BLaER1 treated with 17β-estradiol and CSF1 and Interleukin-3, amounts not matched to agents 10 nM and 100 nM (cell line): Measurements from ENCODE around the gene GNB1L.

Source experiments
- H3K27ac ChIP-seq, 11 experiments: shearing (Covaris generic); formaldehyde crosslinking; 2 replicates each; pipeline ENCODE4 v1.8.1; 2022
- H3K27me3 ChIP-seq, 11 experiments: shearing (Covaris generic); formaldehyde crosslinking; 2 replicates each; pipeline ENCODE4 v1.8.1; 2022
- H3K36me3 ChIP-seq, 11 experiments: shearing (Covaris generic); formaldehyde crosslinking; 2 replicates each; pipeline ENCODE4 v1.8.1; 2022
- H3K4me1 ChIP-seq, 10 experiments: shearing (Covaris generic); formaldehyde crosslinking; 2 replicates each; pipeline ENCODE4 v1.8.1; 2022
- H3K4me2 ChIP-seq, 11 experiments: shearing (Covaris generic); formaldehyde crosslinking; 2 replicates each; pipeline ENCODE4 v1.8.1; 2022
- H3K4me3 ChIP-seq, 10 experiments: shearing (Covaris generic); formaldehyde crosslinking; 2 replicates each; pipeline ENCODE4 v1.8.1; 2022
- H3K9ac ChIP-seq, 11 experiments: shearing (Covaris generic); formaldehyde crosslinking; 2 replicates each; pipeline ENCODE4 v1.8.1; 2022
- H3K9me3 ChIP-seq, 11 experiments: shearing (Covaris generic); formaldehyde crosslinking; replicated peaks in 1 of 11; 2 replicates each; pipeline ENCODE4 v1.8.1; 2022
- H4K20me1 ChIP-seq, 11 experiments: shearing (Covaris generic); formaldehyde crosslinking; 2 replicates each; pipeline ENCODE4 v1.8.1; 2022
- Cebpa-rat ChIP-seq, 11 experiments: shearing (Covaris generic); IDR thresholded peaks; 2 replicates each; pipeline ENCODE4 v1.8.1; 2022

Gene GNB1L

DNA sequence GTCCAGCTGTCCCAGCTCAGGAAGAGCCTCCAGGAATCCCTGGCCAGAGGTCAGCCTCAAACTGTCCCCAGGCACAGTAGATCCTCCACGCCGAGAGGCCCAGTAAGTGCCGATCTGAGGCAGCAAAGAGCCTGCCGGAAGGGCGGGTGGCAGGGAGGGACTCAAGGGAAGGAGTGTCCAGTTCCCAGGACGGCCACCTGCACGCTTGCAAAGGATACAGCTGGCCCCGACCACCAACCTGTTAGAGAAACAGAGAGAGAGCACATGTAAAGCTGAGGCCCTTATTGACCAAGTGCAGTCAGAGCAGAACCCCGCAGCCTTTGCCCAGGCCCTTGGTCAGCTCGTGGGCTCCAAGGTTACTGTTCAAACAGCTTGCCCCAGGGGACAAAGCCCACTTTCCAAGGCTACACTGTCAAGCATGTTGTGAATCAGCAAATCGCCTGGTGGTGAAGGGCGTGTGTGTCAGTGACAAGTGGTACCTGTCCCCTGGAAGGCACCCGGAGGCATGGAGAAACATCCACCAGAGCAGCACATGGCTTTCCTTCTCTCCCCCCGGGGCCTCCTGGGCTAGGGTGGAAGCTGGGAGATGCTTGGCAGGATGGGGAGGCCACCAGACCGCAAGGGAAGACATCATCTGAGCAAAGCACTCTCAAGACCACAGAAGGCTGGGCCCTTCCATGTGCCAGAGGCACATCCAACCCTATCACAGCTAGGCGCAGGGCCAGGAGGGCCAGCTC lies 44.3 kb upstream of the GNB1L start:
- H3K36me3 ChIP-seq = peaks cover 0 to 49% (median 8%) of the 10 kb centered on the region in 11 experiments; a peak in 9 of 22 replicates
- H3K27ac ChIP-seq = no peak overlapping the region
- no peaks in the 10 kb centered on the region for H3K27me3 ChIP-seq
- TF ChIP-seq Cebpa-rat (IDR thresholded peaks at IDR 0.05) = no peak
- H3K4me2 ChIP-seq = peak overlapping the region in 1 of 11 experiments; percentile 2; a peak in 1 of 22 replicates
- peaks cover 0 to 97% (median 72%) of the 10 kb centered on the region in 10 experiments; a peak in 18 of 20 replicates for H3K4me1 ChIP-seq
- H3K9me3 ChIP-seq = no peaks in the 10 kb centered on the region
- no peak overlapping the region for H3K4me3 ChIP-seq
- H3K9ac ChIP-seq = no peak overlapping the region
- H4K20me1 ChIP-seq = peaks cover 0 to 21% (median 0%) of the 10 kb centered on the region in 11 experiments; a peak in 4 of 22 replicates

DNA sequence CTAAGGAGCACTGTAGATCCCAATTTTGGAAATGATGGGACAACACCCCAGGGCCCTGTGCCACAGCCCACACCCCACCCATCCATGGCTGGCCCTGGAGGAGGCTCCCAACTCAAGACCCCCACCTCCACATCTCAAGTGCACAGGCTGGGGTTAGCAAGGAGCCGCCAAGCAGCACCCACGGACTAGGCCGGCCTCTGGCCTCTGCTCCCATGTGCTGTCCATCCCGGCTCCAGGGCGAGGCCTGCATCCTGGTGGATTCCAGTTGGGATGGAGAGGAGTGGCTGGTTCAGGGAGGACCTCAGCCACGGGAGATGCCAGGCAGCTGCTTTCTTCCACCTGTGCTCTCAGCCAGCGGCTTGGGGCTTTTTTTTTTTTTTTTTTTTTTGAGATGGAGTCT lies 43.5 kb upstream of the GNB1L start:
- Histone ChIP-seq H3K4me3 (no peak overlapping the region), H3K27ac (no peak overlapping the region), H3K4me2 (peak overlapping the region in 3 of 11 experiments; percentile 58 to 72 (median 65); a peak in 5 of 22 replicates), H3K9me3 (no peaks in the 10 kb centered on the region), H3K9ac (no peak overlapping the region), H3K4me1 (peaks cover under 1 to 97% (median 73%) of the 10 kb centered on the region in 10 experiments; a peak in 18 of 20 replicates), H3K27me3 (no peaks in the 10 kb centered on the region), H4K20me1 (peaks cover 0 to 13% (median 0%) of the 10 kb centered on the region in 11 experiments; a peak in 4 of 22 replicates), H3K36me3 (peaks cover 0 to 49% (median 11%) of the 10 kb centered on the region in 11 experiments; a peak in 9 of 22 replicates)
- TF ChIP-seq Cebpa-rat (IDR thresholded peaks at IDR 0.05) = no peak

DNA sequence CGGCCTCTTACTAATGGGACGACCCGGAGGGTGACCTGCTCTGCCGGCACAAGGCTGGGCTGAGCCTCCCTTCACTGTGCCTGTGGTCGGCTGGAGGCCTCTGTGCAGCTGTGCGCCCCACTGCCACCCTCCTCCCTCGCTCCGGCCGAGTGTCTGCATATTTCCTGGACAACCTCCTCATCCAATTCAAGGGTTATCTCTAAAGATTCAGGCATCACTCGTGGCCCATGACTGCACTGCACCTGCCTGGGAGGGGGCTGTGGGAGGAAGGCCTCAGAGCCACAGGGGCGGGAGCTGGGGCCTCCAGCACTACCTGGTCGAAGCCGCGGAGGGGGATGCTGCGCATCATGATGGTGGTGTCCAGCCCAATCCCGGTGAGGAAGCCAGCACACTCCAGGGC lies 43.1 kb upstream of the GNB1L start:
- Histone ChIP-seq H3K27me3 (no peaks in the 10 kb centered on the region), H3K4me1 (peaks cover 4 to 97% (median 73%) of the 10 kb centered on the region in 10 experiments), H3K36me3 (peaks cover 0 to 49% (median 11%) of the 10 kb centered on the region in 11 experiments; a peak in 9 of 22 replicates), H3K4me2 (peak overlapping the region in 5 of 11 experiments; percentile 58 to 95 (median 65); a peak in 9 of 22 replicates), H4K20me1 (peaks cover 0 to 8% (median 0%) of the 10 kb centered on the region in 11 experiments; a peak in 2 of 22 replicates), H3K9me3 (no peaks in the 10 kb centered on the region), H3K9ac (no peak overlapping the region), H3K4me3 (no peak overlapping the region), H3K27ac (no peak overlapping the region)
- TF ChIP-seq Cebpa-rat (IDR thresholded peaks at IDR 0.05) = no peak

DNA sequence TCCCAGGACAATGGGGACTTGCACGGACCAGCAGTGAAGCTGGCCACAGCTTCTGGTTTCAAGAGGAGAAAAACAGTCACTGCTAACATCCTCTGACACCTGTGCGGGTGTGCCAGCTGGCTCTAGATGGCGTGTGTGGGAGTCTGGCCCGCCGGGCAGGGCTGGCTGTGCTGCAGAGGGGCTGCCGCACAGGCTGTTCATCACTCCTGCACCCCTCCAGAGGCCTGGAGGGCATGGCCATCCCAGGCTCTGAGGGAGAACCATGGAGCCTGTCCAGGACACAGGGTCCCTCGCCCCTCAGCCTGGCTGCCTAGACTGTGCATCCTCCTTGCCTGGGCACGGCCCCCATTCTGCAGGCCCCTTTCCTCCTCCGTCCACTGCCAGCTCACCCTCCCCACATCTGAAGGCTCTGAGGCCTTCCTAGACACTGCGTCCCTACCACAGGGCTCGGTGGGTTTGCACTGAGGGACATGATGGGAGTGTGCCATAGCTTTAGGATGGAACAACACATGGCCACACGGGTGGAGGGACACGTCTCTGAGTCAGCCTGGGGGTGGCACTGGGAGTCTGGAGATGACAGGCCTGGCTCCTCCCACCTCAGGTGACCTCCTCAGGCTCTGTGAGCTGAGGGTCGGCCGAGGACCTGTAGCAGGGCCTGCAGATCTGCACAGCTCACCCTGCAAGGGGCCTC lies 42.1 kb upstream of the GNB1L start:
- Histone ChIP-seq H3K27me3 (no peaks in the 10 kb centered on the region), H3K4me3 (no peak overlapping the region), H3K9ac (peak overlapping the region in 5 of 11 experiments; percentile 6 to 57 (median 35); a peak in 5 of 22 replicates), H3K9me3 (no peaks in the 10 kb centered on the region), H3K27ac (peak overlapping the region in 3 of 11 experiments; percentile 26 to 52 (median 51); a peak in 4 of 22 replicates), H3K36me3 (peaks cover 0 to 48% (median 11%) of the 10 kb centered on the region in 11 experiments; a peak in 9 of 22 replicates), H4K20me1 (peaks cover 0 to 8% (median 0%) of the 10 kb centered on the region in 11 experiments; a peak in 2 of 22 replicates), H3K4me2 (peak overlapping the region in 9 of 11 experiments; percentile 4 to 95 (median 63); a peak in 16 of 22 replicates), H3K4me1 (peaks cover 13 to 97% (median 73%) of the 10 kb centered on the region in 10 experiments)
- TF ChIP-seq Cebpa-rat (IDR thresholded peaks at IDR 0.05) = no peak

DNA sequence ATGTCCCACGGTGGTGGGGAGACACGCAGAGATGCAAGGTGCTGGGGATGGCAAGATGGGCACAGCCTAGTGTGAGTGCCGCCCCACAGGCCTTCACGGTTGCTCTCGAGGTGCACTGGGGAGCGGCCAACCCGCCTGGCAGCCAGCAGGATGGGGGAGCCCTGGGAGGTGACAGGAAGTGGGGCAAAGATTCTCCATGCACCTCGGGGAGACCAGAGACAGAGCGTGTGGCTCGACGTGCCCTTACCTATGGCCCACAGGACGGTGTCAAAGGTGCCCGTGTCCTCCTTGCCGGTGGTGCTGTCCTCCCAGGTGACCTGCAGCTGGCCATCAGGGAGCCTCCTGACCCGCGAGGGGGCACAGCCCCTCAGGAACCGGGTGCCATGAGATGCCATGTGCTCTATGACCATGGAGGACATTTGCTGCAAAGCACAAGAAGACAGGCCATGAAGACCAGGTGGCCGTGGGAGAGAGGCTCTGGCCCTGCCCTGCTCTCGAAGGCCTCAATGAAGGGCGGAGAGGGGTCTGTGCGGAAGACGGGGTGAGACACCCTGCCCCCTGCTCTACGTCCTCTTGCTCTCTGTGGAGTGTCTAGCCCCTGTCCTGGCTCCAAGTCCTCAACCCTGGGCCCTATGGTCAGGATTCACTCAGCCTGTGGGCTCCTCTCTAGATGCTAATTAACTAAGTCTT lies 40.6 kb upstream of the GNB1L start:
- peaks cover 29 to 97% (median 77%) of the 10 kb centered on the region in 10 experiments for H3K4me1 ChIP-seq
- H3K27ac ChIP-seq = peak overlapping the region in 2 of 11 experiments; percentile 9 to 16; a peak in 2 of 22 replicates

DNA sequence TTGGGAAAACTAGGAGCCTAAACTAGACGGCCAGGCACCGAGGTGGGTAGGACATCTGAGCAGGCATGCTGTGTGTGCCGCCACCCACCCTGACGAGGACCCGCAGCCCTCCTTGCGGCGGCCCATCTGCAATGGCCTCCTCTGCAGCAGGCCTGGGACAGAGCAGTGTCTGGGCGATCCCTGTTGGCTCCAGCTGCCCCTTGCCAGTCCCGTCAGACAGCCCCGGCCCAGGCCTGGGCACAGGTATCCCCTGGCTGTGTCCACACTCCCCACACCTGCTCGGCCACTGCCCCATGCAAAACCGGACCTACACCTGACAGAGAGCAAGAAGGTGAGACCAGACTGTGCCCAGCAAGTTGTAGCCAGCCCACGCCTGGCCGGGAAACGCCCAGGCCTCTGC lies 38.7 kb upstream of the GNB1L start:
- peaks cover 0 to 8% (median 0%) of the 10 kb centered on the region in 11 experiments; a peak in 1 of 22 replicates for H4K20me1 ChIP-seq
- no peak for TF ChIP-seq Cebpa-rat (IDR thresholded peaks at IDR 0.05)
- peak overlapping the region in 6 of 11 experiments; percentile 67 to 86 (median 83); a peak in 10 of 22 replicates for H3K9ac ChIP-seq
- peaks cover 0 to 33% (median 11%) of the 10 kb centered on the region in 11 experiments; a peak in 9 of 22 replicates for H3K36me3 ChIP-seq
- H3K4me2 ChIP-seq = peak overlapping the region in 10 of 11 experiments; percentile 82 to 99 (median 94); a peak in 19 of 22 replicates
- no peaks in the 10 kb centered on the region for H3K27me3 ChIP-seq
- no peaks in the 10 kb centered on the region for H3K9me3 ChIP-seq
- peak overlapping the region in 8 of 11 experiments; percentile 79 to 97 (median 92); a peak in 14 of 22 replicates for H3K27ac ChIP-seq
- H3K4me1 ChIP-seq = peaks cover 34 to 99% (median 95%) of the 10 kb centered on the region in 10 experiments
- H3K4me3 ChIP-seq = no peak overlapping the region

More for the DNA sequence above, 40.6 kb upstream of the GNB1L start:
- no peaks in the 10 kb centered on the region for H3K9me3 ChIP-seq
- no peak for TF ChIP-seq Cebpa-rat (IDR thresholded peaks at IDR 0.05)
- no peaks in the 10 kb centered on the region for H3K27me3 ChIP-seq
- H3K36me3 ChIP-seq = peaks cover 0 to 37% (median 11%) of the 10 kb centered on the region in 11 experiments; a peak in 9 of 22 replicates
- H3K4me2 ChIP-seq = peak overlapping the region in 4 of 11 experiments; percentile 10 to 99 (median 80); a peak in 4 of 22 replicates
- 0 out of 22 replicates have a peak overlapping the region, but pooled peaks of 1 of the 11 experiments have one; percentile 2 for H3K9ac ChIP-seq
- H3K4me3 ChIP-seq = no peak overlapping the region
- peaks cover 0 to 8% (median 0%) of the 10 kb centered on the region in 11 experiments; a peak in 2 of 22 replicates for H4K20me1 ChIP-seq

DNA sequence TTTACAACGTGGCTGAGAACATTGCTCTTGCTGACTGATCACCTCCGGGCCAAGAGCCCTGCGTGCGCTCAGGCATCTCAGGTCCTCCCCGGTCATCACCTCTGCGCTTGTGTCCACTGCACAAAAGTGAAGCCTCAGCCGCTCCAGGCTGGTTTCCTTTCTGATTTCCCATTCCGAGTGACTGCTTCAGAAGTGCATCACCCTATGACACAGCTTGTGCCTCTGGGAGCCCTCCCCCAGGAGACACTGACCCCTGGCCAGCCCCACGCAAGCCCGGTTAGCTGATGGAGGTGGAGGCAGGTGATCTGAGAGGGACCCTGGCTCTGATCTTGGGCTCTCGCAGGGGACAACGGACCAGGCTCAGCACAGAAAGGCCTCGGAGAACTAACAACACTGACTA lies 38.3 kb upstream of the GNB1L start:
- Histone ChIP-seq H3K27me3 (no peaks in the 10 kb centered on the region), H3K4me3 (no peak overlapping the region), H3K9ac (peak overlapping the region in 9 of 11 experiments; percentile 52 to 86 (median 74); a peak in 16 of 22 replicates), H3K4me1 (peaks cover 38 to 99% (median 97%) of the 10 kb centered on the region in 10 experiments), H3K27ac (peak overlapping the region in 8 of 11 experiments; percentile 79 to 97 (median 92); a peak in 16 of 22 replicates), H3K4me2 (peak overlapping the region; percentile 82 to 99 (median 93); a peak in 21 of 22 replicates), H3K36me3 (peaks cover 0 to 30% (median 11%) of the 10 kb centered on the region in 11 experiments; a peak in 9 of 22 replicates), H4K20me1 (peaks cover 0 to 8% (median 0%) of the 10 kb centered on the region in 11 experiments; a peak in 1 of 22 replicates), H3K9me3 (no peaks in the 10 kb centered on the region)
- TF ChIP-seq Cebpa-rat (IDR thresholded peaks at IDR 0.05) = no peak
